NCI-H748 (cell line): ENCODE data around the gene ITPR1.

Experiments used
- DNase-seq: peaks from one replicate; lab custom pipeline; 2025; ENCODE audit not compliant: unreplicated experiment; lab: John Stamatoyannopoulos, UW

Gene ITPR1

GRCh38 chr3:4678320-4678719 is 185.2 kb downstream of the ITPR1 start:
- DNase-seq, result no peak

GRCh38 chr3:4680227-4680691 is 187.1 kb downstream of the ITPR1 start:
- no peak for DNase-seq

GRCh38 chr3:4680871-4681300 is 187.7 kb downstream of the ITPR1 start:
- no peak for DNase-seq

GRCh38 chr3:4681301-4681700 is 188.2 kb downstream of the ITPR1 start:
- DNase-seq, result no peak

GRCh38 chr3:4684117-4684516 is 191.0 kb downstream of the ITPR1 start:
- no peak for DNase-seq

GRCh38 chr3:4684976-4685375 is 191.8 kb downstream of the ITPR1 start:
- no peak for DNase-seq

- no peak for DNase-seq
Measured at GRCh38 chr3:4685673-4686345, 192.7 kb downstream of the ITPR1 start.

GRCh38 chr3:4686619-4687018 is 193.5 kb downstream of the ITPR1 start:
- DNase-seq, result no peak

- peak; percentile 9 for DNase-seq
Measured at GRCh38 chr3:4687167-4687566, 194.0 kb downstream of the ITPR1 start.

- no peak for DNase-seq
Measured at GRCh38 chr3:4687596-4687995, 194.4 kb downstream of the ITPR1 start.

GRCh38 chr3:4688411-4688810 is 195.3 kb downstream of the ITPR1 start:
- no peak for DNase-seq

- DNase-seq, result no peak
Measured at GRCh38 chr3:4689021-4689420, 195.9 kb downstream of the ITPR1 start.

GRCh38 chr3:4690277-4690676 is 197.1 kb downstream of the ITPR1 start:
- no peak for DNase-seq

GRCh38 chr3:4693620-4694019 is 200.5 kb downstream of the ITPR1 start:
- DNase-seq, result no peak

- DNase-seq, result no peak
Measured at GRCh38 chr3:4695846-4696245, 202.7 kb downstream of the ITPR1 start.

- DNase-seq, result no peak
Measured at GRCh38 chr3:4696266-4696665, 203.1 kb downstream of the ITPR1 start.

- DNase-seq, result no peak
Measured at GRCh38 chr3:4698125-4698821, 205.1 kb downstream of the ITPR1 start.

GRCh38 chr3:4703054-4703480 is 209.9 kb downstream of the ITPR1 start:
- DNase-seq, result no peak

GRCh38 chr3:4704552-4704951 is 211.4 kb downstream of the ITPR1 start:
- DNase-seq, result no peak

GRCh38 chr3:4707324-4707723 is 214.2 kb downstream of the ITPR1 start:
- DNase-seq, result no peak

- no peak for DNase-seq
Measured at GRCh38 chr3:4708230-4708629, 215.1 kb downstream of the ITPR1 start.

GRCh38 chr3:4709341-4709740 is 216.2 kb downstream of the ITPR1 start:
- no peak for DNase-seq

GRCh38 chr3:4710191-4710590 is 217.0 kb downstream of the ITPR1 start:
- DNase-seq, result no peak
